Inflammatory macrophage treated with lipopolysaccharide for 4 hours (primary cell): ENCODE data around the gene ARFGEF3.
"Not testable (repeated sequence)": the region's sequence is repeated elsewhere in the genome, so short reads cannot be mapped to it uniquely, and the experiment has no call there.

ENCODE experiments used
- DNase-seq: peaks from one replicate; pipeline ENCODE4 v3.0.0-alpha.2; 2020

ARFGEF3 gene

DNA sequence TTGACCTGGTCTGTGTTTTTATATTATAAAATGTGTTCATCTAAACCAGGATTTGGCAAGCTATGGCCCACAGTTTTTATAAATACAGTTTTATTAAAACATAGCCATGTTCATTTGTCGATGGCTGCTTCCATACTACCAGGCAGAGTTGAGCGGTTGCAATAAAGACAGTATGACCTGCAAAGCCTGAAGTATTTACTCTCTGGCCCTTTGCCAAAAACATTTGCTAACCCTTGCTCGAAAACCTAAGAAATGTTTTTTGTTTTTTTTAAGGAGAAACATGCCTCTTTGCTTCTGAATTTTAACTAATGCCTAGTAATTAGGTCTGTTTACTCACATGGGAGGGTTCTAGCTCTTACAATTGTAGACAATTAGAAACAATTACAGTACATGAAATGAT, 148.6 kb downstream of the ARFGEF3 start:
- DNase-seq, result no peak

DNA sequence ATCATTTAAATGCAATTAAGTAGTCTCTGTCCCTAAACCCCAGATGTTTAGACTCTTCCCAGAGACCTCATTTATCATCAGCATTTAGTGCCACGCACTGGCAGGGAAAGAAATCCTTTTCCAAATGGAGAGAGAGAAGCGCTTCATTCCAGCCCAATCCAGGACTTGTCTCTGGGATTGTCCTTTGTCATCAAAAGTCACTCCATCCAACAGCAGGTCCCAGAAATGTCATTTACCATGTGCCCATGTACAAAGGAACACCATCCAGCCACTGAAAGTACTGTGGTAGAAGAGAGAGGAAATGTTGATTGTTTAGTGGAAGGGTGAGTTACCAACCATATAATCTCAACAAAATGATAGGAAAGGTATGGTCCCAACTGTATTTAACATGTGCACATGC, 149.1 kb downstream of the ARFGEF3 start:
- DNase-seq, result no peak

- DNase-seq, result no peak
Observed at GRCh38 chr6:138311268-138311667, 149.5 kb downstream of the ARFGEF3 start.

DNA sequence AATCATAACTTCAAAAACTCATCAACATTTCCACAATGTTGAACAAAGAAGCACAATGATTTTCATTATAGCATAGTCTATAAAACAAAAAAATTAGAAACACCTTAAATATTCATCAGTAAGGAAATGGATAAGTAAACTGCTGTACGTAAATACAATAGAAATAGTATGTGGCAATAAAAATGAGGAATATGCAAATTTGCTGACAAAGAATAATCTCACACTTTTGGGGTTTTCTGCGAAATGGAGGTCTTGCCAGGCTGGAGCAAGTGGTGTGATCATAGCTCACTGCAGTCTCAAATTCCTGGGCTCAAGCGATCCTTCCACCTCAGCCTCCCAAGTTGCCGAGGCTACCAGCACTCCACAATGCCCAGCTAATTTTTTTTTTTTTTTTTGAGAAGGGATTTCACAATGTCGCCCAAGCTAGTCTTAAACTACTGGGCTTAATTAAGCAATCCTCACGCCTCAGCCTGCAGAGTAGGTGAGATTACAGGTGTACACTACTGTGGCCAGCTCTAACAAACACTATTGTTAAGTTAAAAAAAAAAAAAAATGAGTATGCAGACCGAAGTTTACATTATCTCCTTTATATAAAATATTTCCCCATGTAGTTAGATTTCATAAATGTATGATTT, 157.1 kb downstream of the ARFGEF3 start:
- DNase-seq, result no peak

DNA sequence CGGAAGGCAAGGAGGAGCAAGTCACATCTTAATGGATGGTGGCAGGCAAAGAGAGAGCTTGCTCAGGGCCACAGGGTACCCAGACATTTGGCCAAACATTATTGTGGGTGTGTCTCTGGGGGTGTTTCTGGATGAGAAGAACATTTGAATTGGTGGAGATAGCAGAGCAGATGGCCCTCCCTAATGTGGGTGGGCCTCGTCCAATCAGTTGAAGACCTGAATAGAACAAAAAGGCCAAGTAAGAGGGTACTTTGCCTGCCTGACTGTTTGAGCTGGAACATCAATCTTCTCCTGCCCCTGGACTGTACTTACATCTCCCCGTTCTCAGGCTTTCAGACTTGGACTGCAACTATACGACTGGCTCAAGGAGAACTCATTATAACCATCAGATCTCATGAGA, 160.2 kb downstream of the ARFGEF3 start:
- no peak for DNase-seq

DNA sequence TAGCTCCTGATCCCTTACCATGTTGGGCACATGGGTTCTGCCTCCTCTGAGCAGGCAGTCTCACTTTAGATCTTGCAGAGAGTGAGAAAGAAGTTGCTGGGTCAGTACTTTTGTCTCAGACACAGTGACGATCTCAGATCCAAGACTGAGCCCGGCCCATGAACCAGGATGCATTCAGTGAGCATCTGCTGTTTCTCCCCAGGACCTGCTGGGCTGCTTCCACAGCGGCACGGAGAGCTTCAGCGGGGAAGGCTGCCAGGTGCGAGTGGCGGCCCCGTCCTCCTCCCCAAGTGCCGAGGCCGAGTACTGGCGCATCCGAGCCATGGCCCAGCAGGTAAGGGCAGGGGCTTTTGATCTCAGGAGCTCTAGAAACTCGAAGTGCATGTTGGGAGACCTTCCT, 162.1 kb downstream of the ARFGEF3 start:
- DNase-seq, result no peak

DNA sequence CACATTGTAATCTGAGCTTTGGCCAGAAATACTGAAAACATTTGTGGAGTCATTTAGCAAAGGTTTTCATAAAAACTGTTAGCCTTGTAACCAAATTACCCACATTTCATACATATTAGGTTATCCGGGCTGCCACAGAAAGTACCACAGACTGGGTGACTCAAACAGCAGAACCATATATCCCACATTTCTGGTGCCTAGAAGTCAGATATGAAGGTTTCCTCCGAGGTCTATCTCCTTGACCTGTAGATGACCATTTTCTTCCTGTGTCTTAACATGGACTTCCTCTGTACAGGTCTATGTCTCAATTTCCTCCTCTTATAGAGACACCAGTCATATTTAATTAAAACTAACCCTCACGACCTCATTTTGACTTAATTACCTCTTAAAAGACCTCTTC, 166.5 kb downstream of the ARFGEF3 start:
- no peak for DNase-seq

DNA sequence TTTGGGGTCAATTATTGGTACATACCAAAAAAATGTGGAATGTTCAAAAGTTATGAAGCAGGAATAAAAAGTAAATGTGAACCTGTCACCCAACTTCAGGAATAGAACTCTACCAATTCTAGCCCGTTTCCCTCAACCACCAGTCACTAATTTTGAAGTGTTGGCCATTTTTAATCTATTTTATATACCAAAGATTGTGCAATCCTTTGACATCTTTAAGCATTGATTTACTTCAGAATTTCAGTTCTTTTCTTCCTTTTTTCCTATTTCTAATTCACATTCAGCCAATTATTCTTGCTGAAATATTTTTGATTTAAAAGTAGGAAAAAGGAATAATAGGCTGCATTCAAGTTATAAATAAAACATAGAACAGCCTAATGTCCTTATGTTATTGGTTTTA, 169.0 kb downstream of the ARFGEF3 start:
- DNase-seq, result no peak

DNA sequence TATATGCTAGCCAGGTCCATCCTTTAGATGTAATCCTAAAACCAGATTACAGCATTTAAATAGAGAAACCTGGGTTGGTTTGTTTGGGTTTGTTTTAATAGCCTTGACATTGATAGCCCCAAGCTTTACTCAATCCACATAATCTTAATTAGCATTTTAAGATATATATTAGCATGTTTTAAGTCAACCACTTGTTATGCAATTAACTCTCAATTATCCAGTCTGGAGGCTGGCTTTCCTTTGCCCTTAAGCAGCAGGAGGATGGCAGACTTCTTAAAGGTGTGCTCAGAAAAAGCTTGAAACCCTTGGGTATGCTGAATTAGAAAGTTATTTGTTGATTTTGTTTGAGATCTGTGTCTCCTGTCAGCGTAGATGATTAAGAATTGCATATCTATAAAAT, 169.7 kb downstream of the ARFGEF3 start:
- DNase-seq, result no peak

DNA sequence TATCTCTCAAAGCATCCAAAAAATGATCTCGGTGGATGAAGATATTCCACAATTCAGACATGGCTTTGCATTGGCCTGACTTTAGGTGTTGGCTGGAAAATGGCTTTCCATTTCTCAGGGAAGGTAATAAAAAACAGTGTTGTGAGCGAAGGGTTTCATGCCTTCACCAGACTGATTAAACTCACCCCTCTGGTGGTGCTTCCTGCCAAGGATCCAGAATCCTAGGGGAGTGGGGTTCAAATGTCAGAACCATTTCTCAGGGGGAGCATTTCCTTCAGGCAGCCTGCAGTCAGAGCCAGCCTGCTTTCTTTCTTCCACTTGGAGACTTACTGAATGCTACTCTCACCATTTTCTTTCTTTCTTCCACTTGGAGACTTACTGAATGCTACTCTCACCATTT, 170.2 kb downstream of the ARFGEF3 start:
- DNase-seq, result no peak

DNA sequence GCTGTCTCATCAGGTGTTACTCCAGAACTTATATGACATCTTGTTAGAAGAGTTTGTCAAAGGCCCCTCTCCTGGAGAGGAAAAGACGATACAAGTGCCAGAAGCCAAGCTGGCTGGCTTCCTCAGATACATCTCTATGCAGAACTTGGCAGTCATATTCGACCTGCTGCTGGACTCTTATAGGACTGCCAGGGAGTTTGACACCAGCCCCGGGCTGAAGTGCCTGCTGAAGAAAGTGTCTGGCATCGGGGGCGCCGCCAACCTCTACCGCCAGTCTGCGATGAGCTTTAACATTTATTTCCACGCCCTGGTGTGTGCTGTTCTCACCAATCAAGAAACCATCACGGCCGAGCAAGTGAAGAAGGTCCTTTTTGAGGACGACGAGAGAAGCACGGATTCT, 172.3 kb downstream of the ARFGEF3 start:
- DNase-seq, result no peak

DNA sequence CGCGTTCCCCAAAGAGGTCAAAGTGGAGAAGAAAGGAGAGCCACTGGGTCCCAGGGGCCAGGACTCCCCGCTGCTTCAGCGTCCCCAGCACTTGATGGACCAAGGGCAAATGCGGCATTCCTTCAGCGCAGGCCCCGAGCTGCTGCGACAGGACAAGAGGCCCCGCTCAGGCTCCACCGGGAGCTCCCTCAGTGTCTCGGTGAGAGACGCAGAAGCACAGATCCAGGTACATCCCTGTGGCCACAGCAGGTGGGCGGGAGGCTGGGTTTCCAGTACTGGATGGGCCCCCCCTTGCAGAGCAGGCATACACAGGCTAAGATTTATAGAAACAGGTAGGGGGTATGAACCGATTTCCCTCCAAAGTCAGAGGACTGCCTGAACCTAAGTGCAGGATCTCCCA, 173.2 kb downstream of the ARFGEF3 start:
- DNase-seq, result no peak

DNA sequence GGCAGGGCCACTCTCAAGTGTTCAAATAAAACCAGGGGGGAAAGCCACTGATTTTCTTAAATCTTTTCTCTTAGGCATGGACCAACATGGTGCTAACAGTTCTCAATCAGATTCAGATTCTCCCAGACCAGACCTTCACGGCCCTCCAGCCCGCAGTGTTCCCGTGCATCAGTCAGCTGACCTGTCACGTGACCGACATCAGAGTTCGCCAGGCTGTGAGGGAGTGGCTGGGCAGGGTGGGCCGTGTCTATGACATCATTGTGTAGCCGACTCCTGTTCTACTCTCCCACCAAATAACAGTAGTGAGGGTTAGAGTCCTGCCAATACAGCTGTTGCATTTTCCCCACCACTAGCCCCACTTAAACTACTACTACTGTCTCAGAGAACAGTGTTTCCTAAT, 174.5 kb downstream of the ARFGEF3 start:
- no peak for DNase-seq

- DNase-seq, result no peak
Observed at GRCh38 chr6:138337076-138337475, 175.3 kb downstream of the ARFGEF3 start.

- DNase-seq, result no peak
Observed at GRCh38 chr6:138339024-138339423, 177.3 kb downstream of the ARFGEF3 start.

DNA sequence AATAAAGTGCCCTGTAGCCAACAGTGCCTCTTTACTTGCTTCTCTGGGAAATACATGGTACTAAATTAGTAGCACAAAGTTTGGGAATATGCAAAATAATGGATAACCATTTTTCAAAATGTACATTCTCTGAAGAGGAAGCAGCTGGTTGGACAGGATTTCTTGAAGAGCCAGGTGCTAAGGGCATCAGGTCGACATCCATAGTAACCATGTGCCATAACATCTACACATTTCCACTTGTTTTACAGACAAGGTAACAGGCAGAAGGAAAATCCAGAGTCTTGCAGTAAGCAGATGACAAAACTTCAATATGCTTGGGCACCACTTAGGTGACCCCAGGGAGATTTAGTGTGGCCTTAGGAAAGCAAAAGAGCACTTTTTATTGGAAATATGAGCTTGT, 179.4 kb downstream of the ARFGEF3 start:
- no peak for DNase-seq

GRCh38 chr6:138343112-138343511, 181.4 kb downstream of the ARFGEF3 start:
- no peak for DNase-seq

GRCh38 chr6:138345565-138346285, 184.0 kb downstream of the ARFGEF3 start:
- no peak for DNase-seq

- no peak for DNase-seq
Observed at GRCh38 chr6:138346302-138347195, 184.8 kb downstream of the ARFGEF3 start.

- no peak for DNase-seq
Observed at GRCh38 chr6:138347864-138348263, 186.1 kb downstream of the ARFGEF3 start.

DNA sequence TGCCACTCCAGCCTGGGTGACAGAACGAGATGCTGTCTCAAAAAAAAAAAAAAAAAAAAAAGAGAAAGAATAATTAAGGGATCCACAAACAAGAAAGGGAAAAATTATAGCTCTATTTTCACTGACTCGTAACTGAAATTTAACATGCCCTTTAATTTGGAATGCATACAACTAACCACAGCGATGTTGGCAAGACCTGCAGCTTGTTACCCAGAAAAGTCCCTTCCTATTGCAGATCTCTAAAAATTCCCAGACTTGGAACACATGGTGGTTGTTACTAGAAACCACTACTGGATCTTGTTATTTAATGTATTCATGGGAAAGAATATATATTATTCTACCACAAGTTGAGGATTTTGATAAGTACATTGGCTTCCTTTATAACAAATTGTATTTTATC, 188.2 kb downstream of the ARFGEF3 start:
- no peak for DNase-seq

- no peak for DNase-seq
Observed at GRCh38 chr6:138357928-138358327, 196.2 kb downstream of the ARFGEF3 start.

GRCh38 chr6:138368684-138369083, 206.9 kb downstream of the ARFGEF3 start:
- DNase-seq, result not testable (repeated sequence)
